ENCODE data around the gene DCAF16. TPM values are rescaled to one million over a fixed set of nuclear protein-coding genes. Genes with fewer than 3 reads are reported as not detected.

The DCAF16 gene
- total and polyA plus RNA-seq, 2 donors (not counting 3 experiments of a cell fraction or from before 2014, with no cell fraction given) = 13.8 to 35.0 TPM

DNA sequence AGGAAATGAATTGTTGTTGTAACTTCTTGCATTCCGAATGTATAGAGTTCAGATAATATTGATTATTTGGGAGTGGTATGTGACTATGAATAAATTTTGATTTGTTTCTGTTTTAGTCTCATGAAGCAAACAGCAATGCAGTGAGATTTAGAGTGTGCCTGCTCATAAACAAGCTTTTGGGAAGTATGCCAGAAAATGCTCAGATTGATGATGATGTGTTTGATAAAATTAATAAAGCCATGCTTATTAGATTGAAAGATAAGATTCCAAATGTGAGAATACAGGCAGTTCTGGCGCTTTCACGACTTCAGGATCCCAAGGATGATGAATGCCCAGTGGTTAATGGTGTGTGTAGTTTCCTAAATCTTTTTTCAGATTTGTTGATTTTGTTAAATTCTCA, 2.2 kb upstream of the DCAF16 start:
- Histone ChIP-seq H3K4me2 (ENCODE audit: insufficient read depth, low read length) (peak overlapping the region; percentile 97), H3K9me3 (replicated peaks; ENCODE audit: control insufficient read depth, insufficient read depth, low read length) (no peaks in the 10 kb centered on the region), H3K9me1 (replicated peaks; ENCODE audit: control insufficient read depth, extremely low read depth, insufficient read depth, low read length) (no peaks in the 10 kb centered on the region), H3K9ac (replicated peaks; ENCODE audit: extremely low read depth, insufficient read depth, low read length) (peak overlapping the region; percentile 92), H4K20me1 (replicated peaks; ENCODE audit: control insufficient read depth, extremely low read depth, insufficient read depth, low read length) (peaks cover 1% of the 10 kb centered on the region), H3K27me3 (ENCODE audit: control insufficient read depth in 2 of 2, insufficient read depth in 2 of 2, low read length in 2 of 2) (no peaks in the 10 kb centered on the region), H3K79me2 (ENCODE audit: control insufficient read depth, insufficient read depth, low read length) (peaks cover 95% of the 10 kb centered on the region), H3K36me3 (ENCODE audit: control insufficient read depth in 2 of 2, extremely low read depth in 1 of 2, insufficient read depth in 2 of 2, low read length in 2 of 2) (peaks cover 0 to 5% of the 10 kb centered on the region in 2 experiments), H3K4me1 (ENCODE audit: control insufficient read depth, extremely low read depth, insufficient read depth, low read length) (peaks cover 38% of the 10 kb centered on the region), H2AFZ (ENCODE audit: low read depth, low read length) (no peak overlapping the region), H3K4me3 (replicated peaks in 1 of 3; ENCODE audit: insufficient read depth in 1 of 3, low read depth in 1 of 3, low read length in 3 of 3) (peak overlapping the region in 2 of 3 experiments; percentile 86 to 97), H3K27ac (ENCODE audit: insufficient read depth, low read depth, low read length) (peak overlapping the region; percentile 68)
- TF ChIP-seq GATA2 (IDR thresholded peaks at IDR 0.05; ENCODE audit: insufficient read depth, insufficient read length, low read depth, low read length) (peak; percentile 50), CTCF (IDR thresholded peaks at IDR 0.05; ENCODE audit: extremely low read depth in 1 of 2, insufficient read depth in 1 of 2, low read depth in 1 of 2, low read length in 2 of 2) (no peak)
- no peak for FAIRE-seq
- DNase-seq (ENCODE audit: low read depth, low spot score) = peak; percentile 50
- ChIA-PET CTCF (interaction anchor here (0.6 kb wide), 1 partner anchor 20 kb away, joined by 3 read pairs; no protein-coding TSS in a partner anchor), POLR2A (no interaction called here)
- dilution Hi-C loops (cut with MboI; ENCODE audit: extremely low pct_ligation_motif_present, low sequenced_read_pairs) (no loop called here), intact Hi-C loops (cut with micrococcal nuclease) (loop anchor here (5.0 kb wide), 3 partner anchors 176 to 720 kb away; no protein-coding TSS in a partner anchor)
- BruUV-seq (replicated peaks) = no TSS peak

DNA sequence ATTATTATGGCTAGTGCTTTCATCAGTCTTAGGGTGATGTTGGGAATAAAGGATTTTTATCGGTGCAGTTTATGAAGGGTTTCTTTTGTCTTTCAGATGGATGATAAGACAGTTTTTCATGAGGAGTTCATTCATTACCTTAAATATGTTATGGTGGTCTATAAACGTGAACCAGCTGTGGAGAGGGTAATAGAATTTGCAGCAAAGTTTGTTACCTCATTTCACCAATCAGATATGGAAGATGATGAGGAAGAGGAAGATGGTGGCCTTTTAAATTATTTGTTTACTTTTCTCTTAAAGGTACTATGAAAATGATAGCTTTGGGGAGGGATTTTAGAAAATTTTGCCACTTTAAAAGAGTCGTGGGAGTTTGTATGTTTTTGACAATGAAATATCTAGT, 1.6 kb upstream of the DCAF16 start:
- Histone ChIP-seq H3K79me2 (ENCODE audit: control insufficient read depth, insufficient read depth, low read length) (peaks cover 95% of the 10 kb centered on the region), H3K9me1 (replicated peaks; ENCODE audit: control insufficient read depth, extremely low read depth, insufficient read depth, low read length) (no peaks in the 10 kb centered on the region), H3K4me2 (ENCODE audit: insufficient read depth, low read length) (peak overlapping the region; percentile 97), H2AFZ (ENCODE audit: low read depth, low read length) (peak overlapping the region; percentile 44), H3K4me3 (replicated peaks in 1 of 3; ENCODE audit: insufficient read depth in 1 of 3, low read depth in 1 of 3, low read length in 3 of 3) (peak overlapping the region; percentile 67 to 97 (median 86)), H3K27me3 (ENCODE audit: control insufficient read depth in 2 of 2, insufficient read depth in 2 of 2, low read length in 2 of 2) (no peaks in the 10 kb centered on the region), H4K20me1 (replicated peaks; ENCODE audit: control insufficient read depth, extremely low read depth, insufficient read depth, low read length) (peaks cover 2% of the 10 kb centered on the region), H3K9ac (replicated peaks; ENCODE audit: extremely low read depth, insufficient read depth, low read length) (peak overlapping the region; percentile 92), H3K4me1 (ENCODE audit: control insufficient read depth, extremely low read depth, insufficient read depth, low read length) (peaks cover 45% of the 10 kb centered on the region), H3K27ac (ENCODE audit: insufficient read depth, low read depth, low read length) (peak overlapping the region; percentile 68), H3K9me3 (replicated peaks; ENCODE audit: control insufficient read depth, insufficient read depth, low read length) (no peaks in the 10 kb centered on the region), H3K36me3 (ENCODE audit: control insufficient read depth in 2 of 2, extremely low read depth in 1 of 2, insufficient read depth in 2 of 2, low read length in 2 of 2) (peaks cover 0 to 7% of the 10 kb centered on the region in 2 experiments)
- FAIRE-seq (no peak), DNase-seq (ENCODE audit: low read depth, low spot score) (peak; percentile 32)
- no peak for TF ChIP-seq JUN (IDR thresholded peaks at IDR 0.05; ENCODE audit: borderline replicate concordance, insufficient read depth, insufficient read length, low read depth)
- TF ChIP-seq MYC (IDR thresholded peaks at IDR 0.05; ENCODE audit: low read depth, low read length) = no peak
- no peak for TF ChIP-seq GATA2 (IDR thresholded peaks at IDR 0.05; ENCODE audit: insufficient read depth, insufficient read length, low read depth, low read length)
- TF ChIP-seq FOS (IDR thresholded peaks at IDR 0.05; ENCODE audit: borderline replicate concordance, insufficient read depth, low read length) = no peak
- TF ChIP-seq, protein P1, sequence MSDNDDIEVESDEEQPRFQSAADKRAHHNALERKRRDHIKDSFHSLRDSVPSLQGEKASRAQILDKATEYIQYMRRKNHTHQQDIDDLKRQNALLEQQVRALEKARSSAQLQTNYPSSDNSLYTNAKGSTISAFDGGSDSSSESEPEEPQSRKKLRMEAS (IDR thresholded peaks at IDR 0.05; ENCODE audit: insufficient read depth, insufficient read length) = no peak
- no peak for TF ChIP-seq EZH2 (IDR thresholded peaks at IDR 0.05; ENCODE audit: borderline replicate concordance, low read depth, low read length, severe bottlenecking)
- TF ChIP-seq POLR2AphosphoS5 (IDR thresholded peaks at IDR 0.05; ENCODE audit: insufficient read depth, low read depth, low read length) = no peak
- TF ChIP-seq CTCF (IDR thresholded peaks at IDR 0.05; ENCODE audit: extremely low read depth in 1 of 2, insufficient read depth in 1 of 2, low read depth in 1 of 2, low read length in 2 of 2) = no peak
- BruUV-seq (replicated peaks) = no TSS peak
- CTCF ChIA-PET = no interaction called here
- POLR2A ChIA-PET = no interaction called here
- intact Hi-C loops (cut with micrococcal nuclease) (loop anchor here (5.0 kb wide), 3 partner anchors 175 to 720 kb away; no protein-coding TSS in a partner anchor), dilution Hi-C loops (cut with MboI; ENCODE audit: extremely low pct_ligation_motif_present, low sequenced_read_pairs) (no loop called here)

All from endothelial cell of umbilical vein (primary cell).